ENCODE data around the gene NRCAM.

NRCAM gene

DNA sequence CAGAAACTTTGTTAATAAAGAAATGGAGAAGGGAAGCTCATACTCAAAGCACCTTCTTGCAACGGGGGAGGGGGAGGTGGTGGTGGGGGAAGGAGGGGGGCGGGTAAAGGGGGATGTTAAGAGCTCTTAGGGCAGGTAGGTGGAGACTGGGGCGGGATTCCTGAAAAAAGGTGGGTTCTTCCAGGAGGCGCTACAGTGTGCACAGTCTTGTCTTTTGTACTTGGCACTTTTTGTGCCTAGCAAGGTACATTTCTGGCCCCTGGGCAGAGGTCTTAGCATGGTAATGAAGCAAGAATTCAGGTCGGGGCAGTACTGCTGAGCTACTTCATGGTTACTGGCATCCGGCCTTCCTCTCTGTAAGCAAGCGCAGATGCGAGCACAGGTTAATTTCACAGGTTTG lies 310.8 kb downstream of the NRCAM start:
- no peak for DNase-seq

DNA sequence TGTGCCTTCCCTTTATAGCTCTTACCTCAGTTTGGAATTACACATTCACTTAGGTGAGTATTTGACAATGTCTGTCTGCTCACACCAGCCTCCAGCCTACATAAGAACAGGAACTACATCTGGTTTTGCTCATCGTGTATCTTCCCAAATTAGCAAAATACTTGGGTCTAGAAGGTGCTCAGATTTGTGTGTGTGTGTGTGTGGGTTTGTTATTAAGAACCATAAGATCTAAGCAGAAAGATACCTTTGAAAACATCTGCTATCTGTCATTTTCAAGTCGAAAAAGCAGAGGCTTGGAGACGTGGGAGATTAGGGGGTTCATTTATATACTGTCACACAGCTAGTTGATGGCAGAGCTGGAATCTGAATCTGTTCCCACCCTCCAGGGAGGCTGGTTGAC lies 311.3 kb downstream of the NRCAM start:
- DNase-seq: no peak

DNA sequence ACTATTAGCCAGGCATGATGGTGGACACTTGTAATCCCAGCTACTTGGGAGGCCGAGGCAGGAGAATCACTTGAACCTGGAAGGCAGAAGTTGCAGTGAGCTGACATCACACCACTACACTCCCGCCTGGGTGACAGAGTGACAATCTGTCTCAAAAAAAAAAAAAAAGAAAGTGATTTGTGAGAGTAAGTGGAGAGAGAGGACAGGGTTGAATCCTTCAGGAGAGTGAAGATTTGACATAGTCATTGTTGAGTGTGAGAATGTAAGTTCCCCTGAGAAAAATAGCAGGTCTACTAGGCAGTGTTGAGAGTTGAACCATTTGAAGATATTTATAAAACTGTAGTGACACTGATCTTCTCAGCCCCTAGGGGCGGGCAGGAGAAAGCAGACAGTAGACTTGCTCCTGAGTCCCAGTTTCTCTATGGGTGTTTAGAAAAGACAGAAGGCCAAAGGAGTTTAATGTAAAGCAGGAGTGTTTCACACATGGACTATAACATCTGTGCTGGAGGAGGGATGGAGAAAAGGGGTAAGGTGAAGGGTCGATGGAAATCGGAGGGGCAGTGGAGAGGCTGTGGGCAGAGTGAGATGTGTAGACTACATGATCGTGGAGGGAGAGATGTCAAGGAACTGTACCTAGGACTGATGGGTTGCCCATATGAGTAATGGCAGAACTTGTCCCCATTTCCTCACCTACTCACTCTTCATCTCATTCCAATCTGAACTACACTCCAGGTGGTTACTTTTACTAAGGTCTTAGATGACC lies 312.4 kb downstream of the NRCAM start:
- DNase-seq: no peak

DNA sequence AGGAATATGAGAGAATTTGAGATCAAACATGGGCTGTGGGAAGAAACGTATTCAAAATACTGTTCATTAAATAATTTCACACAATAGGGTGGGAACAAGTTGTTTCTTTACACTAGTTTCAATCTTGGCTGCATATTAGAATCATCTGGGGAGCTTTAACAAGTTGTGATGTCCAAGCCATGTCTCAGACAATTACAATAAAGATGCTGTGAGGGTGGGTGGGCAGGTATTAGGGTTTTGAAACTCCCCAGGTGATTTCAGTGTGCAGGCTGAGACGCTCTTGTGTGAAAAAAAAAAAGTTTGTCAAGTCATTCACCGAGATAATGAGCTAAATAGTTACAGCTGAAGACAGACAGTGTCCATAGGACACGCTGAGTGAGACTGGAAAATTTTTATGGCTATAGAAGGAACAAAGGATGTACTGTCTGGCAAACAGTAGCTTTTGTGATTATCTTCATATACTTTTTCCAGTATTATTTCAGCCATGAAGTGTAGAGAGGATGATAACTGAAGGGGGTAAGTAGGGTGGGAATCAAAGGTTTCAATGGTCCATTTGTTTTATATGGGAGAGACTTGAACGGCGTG lies 313.5 kb downstream of the NRCAM start:
- no peak for DNase-seq

DNA sequence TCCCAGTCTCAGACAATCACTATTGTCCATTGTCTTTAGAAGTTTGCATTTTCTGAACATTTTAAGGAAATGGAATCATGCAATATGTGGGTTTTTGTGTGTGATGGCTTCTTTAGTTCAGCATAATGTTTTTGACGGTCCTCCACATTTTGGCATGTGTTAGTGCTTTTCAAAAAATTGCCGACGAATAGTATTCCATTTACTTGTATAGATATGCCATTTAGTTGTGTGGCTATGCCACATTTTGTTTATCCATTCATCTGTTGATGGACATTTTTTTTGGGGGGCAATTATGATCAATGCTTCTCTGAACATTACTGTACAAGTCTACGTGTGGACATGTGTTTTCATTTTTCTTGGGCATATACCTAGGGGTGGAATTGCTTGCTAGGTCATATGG lies 314.1 kb downstream of the NRCAM start:
- no peak for DNase-seq

DNA sequence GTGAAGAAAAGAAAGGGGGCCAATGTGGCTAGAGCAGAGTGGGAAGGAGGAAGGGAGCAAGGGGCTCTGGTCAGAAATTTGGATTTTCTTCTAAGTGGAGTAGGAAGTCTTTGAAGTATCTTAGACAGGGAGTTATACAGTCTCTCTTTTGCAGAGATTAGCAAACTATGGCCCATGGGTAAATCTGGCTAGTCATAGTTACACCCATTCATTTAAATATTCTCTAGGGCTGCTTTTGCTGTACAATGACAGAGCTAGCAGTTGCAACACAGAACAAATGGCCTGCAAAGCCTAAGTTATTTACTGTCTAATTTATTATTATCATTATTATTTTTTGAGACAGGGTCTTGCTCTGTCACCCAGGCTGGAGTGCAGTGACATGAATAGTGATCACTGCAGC lies 315.6 kb downstream of the NRCAM start:
- no peak for DNase-seq

DNA sequence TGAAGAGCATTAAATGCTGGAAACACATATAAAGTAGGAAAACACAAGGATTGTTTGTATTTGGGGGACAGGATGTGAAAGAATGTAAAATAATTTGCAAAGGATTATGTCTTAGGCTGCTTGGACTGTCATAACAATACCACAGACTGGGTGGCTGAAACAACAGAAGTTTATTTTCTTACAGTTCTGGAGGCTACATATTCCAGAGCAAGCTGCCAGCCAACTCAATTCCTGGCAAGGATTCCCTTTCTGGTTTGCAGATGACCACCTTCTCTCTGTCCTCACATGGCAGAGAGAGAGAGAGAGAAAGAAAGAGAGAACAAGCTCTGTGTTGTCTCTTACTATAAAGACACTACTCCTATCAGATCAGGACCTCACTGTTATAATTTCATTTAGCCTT lies 317.3 kb downstream of the NRCAM start:
- no peak for DNase-seq

DNA sequence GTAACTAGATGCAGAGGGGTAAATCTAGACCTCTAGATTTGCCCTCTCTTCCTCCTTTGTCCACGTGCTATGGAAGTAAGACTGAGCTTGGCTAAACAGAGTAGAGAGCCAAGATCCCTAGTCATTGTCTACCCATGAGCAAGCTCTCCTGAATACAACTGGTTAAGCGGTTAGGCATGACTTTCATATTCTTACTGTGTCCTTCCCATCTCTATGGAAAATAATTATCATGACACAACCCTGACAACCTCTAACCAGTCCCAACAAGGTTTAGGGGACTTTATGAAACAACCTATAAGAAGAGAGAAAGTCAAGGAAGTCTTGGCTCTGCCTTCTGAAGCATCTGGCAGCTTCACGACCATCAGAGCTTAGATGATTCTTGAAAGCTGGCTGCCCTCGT lies 318.2 kb downstream of the NRCAM start:
- DNase-seq: no peak

DNA sequence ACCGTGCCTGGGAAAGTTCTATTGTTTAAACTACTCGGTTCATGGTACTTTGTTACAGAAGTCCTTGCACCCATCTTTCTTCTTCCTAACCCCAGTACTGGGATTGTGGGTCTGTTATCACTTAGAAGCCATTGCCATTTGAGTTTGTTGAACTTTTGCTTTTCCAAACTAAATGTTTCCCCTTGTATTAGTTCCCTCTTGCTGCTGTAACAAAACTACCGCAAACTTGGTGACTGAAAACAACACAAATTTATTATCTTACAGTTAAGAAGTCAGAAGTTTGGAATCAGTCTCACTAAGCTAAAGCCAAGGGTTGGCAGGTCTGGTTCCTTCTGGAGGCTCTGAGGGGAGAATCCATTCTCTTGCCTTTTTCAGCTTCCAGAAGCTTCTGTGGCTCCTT lies 319.2 kb downstream of the NRCAM start:
- no peak for DNase-seq

DNA sequence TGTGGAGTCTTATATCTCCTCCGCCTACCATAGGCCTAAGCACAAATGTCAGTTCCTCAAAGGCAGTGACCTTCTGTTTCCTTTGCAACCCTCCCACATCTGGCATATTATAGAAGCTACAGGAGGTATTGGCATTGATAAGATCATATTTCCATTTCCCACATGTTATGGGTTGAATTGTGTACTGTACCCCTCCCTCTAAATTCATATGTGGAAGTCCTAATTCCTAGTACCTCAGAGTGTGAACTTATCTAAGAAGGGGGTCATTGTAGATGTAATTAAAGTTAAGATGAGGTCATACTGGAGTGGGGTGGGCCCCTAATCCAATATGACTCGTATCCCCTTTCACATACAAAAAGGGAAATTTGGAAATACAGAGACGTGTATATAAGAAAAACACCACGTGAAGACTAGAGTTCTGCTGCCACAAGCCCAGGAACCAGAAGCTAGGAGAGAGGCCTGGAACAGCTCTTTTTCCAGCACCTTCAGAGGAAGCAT lies 320.0 kb downstream of the NRCAM start:
- peak; percentile 75 for DNase-seq

DNA sequence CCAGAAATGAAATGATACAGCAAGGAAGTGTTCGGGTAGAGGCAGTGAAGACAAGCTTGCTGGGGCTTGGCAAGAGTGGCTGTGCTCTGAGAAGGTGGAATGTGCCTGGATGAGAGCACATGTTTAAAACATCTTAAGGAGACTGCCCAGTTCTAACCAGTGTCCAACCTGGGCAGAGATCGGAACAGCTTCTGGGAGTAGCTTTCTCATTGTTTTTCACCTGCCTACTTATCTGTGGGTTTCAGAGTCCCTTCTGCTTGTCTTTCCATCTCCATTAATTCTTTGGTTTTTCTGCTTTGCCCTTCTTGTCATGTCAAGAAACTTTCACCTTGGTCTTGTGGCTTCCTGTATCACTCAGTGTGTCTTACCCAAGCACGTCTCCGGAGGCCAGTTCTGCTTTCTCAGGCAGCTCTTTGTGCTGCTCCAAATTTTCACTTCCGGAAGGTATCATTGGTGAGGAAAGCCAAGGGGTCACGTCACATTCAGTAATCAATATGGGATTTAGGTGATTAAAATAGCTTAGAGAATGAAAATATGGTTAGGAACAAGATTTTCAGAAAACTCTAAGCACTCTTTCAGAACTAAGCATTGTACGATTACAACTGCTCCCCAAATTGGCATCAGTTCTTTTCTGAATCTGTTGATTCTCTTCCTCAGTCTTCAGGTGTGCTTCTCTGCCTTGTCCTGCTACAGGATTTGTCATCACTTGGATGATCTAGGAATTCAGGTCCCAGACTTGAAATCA lies 320.6 kb downstream of the NRCAM start:
- peak; percentile 82 for DNase-seq

DNA sequence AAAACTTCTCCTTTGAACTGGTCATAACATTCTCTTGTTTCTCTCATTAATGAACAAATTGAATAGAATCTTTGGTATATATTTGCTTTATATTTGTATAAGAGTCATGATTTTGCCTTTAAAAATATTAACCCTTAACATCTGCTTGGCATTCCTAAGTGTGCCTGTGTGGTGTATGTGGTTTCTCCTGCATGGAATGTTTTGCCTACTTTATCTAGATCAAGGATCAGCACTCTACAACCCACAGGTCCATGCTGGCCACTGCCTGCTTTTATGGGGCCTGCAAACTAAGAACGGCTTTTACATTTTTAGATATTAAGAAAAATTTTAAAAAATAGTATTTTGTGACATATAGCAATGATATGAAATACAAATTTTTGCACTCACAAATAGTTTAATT lies 321.8 kb downstream of the NRCAM start:
- no peak for DNase-seq

DNA sequence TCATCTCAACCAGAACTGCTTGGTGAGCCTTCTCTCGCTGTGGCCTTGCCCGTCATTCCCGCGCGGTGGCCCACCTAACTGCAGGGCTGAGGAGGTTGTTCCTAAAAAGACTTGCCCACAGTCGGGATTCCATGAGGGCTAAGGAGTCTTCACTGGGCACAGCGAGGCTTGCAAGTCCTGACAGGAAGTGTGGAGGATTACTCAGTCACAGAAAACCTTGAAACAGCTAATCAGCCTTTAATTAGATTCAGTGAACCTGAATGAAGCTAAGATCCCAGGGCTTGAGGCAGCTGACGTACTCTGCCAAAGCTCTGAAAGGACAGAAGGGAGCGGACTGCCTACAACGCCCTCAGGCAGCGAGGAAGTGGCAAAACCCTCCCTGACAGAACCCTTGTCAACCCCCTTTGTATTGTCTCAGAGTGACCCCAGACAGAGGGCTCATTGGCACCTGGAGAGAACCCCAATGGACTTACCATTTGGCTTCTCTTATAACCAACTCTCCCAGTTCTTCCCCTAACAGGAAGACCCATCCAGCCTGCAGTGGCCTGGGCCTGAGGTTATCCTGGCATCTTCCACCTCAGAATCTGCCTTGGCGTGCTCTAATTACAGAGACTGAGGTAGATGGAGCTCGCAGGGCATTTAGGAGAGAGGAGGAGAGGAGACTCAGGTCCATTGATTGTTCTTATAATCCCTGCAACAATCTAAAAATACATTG lies 323.5 kb downstream of the NRCAM start:
- DNase-seq: no peak

DNA sequence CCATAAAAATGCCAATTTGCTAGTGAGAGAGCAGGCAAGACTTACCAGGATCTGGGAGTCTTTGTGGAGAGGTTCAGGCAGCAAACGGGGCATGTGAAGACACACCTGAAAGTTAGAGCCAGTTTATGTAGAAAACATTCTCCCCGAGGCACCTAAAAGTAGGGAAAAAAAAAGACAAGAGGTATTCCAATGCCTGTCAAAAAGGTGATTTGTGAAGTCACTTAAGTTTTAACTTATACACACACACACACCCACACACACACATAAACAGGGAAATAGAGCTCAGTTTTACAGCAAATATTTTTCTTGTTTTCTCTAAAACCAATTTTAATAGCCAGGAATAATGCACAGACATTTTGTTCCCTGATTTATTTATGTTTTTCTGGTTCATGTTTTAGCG lies 326.0 kb downstream of the NRCAM start, which contains the start of gene LAMB4:
TSS of gene LAMB4 (minus strand) at position 101 of the 400 bp plus-strand sequence. CDS start 7,197 bp downstream, outside the sequence.
- DNase-seq: no peak

DNA sequence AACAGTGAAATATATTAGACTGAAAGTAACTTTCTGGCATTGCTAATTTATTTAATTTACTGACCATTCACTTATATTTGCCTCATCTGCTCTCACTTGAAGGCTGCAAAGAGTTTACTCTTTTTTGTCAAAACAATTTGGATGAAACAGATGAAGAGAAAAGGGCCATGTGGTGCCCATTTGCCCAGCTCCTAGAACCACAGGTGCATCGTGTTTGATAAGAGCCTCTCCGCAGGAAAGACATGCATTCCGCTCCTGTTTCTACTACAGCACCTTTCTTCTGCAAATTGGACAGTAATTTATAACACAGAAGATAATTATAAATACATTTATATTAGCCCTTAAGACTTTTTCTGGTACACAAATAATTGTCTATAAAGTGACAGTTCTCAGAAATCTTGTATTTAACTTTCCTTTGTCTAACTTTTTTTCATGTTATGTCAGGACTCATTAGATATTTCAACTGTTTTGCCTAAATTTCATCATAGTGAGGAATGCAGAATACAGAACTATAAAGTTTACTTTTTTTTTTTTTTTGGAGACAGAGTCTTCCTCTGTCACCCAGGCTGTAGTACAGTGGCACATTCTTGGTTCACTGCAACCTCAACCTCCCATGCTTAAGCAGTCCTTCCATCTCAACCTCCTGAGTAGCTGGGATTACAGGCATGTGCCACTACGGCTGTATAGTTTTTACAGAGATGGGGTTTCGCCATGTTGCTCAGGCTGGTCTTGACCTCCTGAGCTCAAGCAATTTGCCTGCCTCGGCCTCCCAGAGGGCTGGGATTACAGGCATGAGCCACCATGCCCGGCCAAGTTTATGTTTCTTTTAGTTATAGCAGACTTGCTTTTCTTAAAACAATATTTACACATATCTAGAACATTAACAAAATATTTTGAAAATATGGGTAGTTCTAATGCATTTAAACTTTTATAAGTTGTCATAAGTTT lies 326.9 kb downstream of the NRCAM start:
- no peak for DNase-seq

DNA sequence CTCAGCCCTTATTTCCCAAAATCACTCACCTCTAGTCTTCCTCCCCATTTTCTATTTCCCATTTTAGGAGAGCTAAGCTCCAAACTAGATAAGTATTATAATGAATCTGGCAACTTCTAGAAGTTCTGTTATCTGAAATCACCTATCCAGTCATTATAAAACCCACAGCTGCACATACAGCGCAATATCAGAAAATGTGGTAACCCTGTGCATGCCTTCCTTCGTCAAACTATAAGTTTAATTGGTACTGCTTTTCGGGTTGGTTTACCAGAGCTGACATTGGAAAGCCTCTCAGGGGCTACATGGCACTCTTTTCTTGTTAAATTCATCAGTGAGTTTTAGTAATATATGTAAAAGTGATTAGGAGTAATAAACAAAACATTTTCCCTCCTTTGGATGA lies 327.7 kb downstream of the NRCAM start:
- DNase-seq: no peak

DNA sequence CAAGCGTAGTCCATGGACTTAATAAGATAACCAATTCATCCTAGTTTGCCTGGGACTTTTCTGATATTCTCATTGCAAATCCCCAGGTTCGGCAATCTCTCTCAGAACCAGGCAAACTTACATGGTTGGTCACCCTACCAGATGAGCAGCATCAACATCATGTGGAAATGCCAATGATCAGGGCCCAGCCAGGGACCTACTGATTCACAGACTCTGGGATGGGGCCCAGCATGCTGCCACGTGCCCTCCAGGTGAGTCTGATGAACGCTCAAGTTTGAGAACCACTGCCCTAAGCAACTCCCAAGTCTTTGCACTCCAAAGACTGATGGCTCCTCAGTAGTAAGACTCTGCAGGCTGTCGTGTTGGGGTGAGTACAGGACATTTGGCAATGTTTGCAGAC lies 328.8 kb downstream of the NRCAM start:
- DNase-seq: no peak

DNA sequence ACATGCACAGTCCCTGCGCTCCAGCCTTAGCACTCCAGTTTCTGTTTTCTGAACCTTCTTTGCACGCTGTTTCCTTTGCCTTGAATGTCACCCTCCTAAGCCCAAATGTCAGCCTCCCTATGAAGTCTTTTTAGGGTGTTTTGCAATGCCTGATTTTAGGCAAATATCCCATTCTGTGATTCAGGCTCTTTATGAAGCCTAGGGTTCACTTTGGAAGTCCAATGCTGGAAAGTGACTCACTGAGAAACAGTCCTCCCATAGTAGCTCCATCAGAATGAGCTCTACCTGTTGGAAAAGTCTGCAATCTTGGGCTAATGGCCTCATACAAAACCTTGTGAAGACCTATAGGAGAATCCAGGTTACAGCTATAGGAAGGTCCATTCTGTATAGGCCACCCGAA lies 331.4 kb downstream of the NRCAM start:
- DNase-seq: no peak

DNA sequence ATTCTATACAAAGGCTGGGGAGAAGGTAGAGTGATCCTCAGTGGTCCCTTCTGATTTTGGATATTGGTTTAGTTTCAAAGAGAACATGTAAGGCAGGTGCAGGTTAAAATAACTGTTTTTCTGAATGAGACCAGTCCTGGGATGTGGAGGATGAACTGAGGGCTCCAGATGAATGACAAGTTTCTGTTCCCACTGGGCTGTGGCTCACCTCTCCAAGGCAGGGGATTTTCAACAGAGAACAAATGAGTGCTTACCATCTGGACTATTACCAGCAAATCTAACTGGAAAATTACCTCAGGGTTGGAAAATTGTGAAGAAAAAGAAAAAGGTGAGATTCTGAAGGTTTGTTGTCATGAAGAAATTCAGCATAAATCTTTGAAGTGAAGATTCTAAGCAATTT lies 334.1 kb downstream of the NRCAM start:
- DNase-seq: no peak

DNA sequence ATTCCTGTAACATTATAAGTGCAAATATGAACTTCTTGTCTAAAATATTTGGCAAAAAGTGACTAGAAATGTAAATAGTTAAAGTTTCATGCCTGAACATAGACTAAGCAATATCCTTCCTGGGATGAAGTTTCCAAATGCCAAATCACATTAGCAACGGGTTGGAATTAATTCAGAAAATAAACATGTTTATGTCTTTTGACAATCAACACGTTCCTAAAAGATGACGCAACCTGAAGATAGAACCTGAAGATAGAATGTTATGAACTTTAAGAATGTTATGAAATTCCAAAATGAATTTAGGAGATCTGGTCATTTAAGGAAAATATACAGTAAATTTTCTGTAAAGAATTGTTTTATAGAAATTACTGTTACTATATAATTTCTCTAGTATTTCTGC lies 335.3 kb downstream of the NRCAM start:
- no peak for DNase-seq

DNA sequence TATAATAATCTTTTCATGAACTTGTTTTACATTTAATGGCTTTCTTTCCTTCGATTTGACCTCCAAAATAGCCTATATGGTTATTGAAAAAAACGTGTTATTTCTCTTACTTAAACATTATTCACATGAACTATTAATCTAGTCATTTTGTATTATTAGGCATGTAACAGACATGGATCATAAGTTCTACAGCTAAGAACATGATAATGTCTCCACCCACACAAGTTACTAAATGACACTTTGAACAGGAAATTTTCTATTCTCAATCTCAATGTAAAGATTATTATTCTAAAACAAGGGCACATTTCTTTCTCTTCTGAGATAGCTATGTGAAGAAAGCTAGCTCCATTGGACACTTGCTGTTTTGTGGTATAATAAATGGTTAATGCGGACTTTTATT lies 336.0 kb downstream of the NRCAM start:
- DNase-seq: no peak

DNA sequence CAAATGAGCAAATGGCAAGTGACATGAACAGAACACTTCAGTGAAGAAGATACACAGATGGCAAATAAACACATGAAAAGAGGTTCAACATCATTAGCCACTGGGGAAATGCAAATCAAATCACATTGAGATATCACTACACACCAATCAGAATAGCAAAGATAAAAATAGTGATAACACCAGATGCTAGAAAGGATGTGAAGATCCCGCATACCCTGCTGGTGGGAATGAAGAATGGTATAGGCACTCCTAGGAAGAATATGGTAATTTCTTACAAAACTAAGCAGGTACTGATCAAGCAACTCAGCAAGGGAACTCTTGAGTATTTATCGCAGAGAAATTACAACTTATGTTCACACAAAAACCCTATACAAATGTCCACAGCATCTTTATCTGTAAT lies 337.3 kb downstream of the NRCAM start:
- no peak for DNase-seq

Measured in inflammatory macrophage treated with lipopolysaccharide for 4 hours (primary cell).